Measurements from ENCODE around the gene EPB41L4A.

GRCh38 chr5:112196584-112196983 lies 222.5 kb downstream of the EPB41L4A start:
- TF ChIP-seq POLR2AphosphoS5 (IDR thresholded peaks at IDR 0.05; ENCODE audit: low read depth) (no peak), REST (IDR thresholded peaks at IDR 0.05; ENCODE audit: insufficient replicate concordance, low read depth) (no peak)

All from HL-60 (cell line).